H1 (cell line): ENCODE measurements around the gene CEACAM1. TPM values are rescaled to one million over a fixed set of nuclear protein-coding genes. Genes with fewer than 3 reads are reported as not detected.

Source experiments
- CTCF ChIA-PET: fragments of 300-600 bp; sonication (Branson Sonifier 250); formaldehyde crosslinking; loops from one replicate; lab custom pipeline; 2021; ENCODE audit not compliant: partially characterized antibody; lab: Charles Lee
- POLR2A ChIA-PET: fragments of 300-600 bp; sonication (Branson Sonifier 250); formaldehyde crosslinking; loops from one replicate; lab custom pipeline; 2021; ENCODE audit warnings: inconsistent platforms; ENCODE audit not compliant: partially characterized antibody; lab: Charles Lee
- DNase-seq, 2 experiments: peaks; one replicate each; pipeline versions ENCODE4 v3.0.0 to v3.0.0-alpha.2; 2010 to 2022; ENCODE audit warnings: low spot score in 2 of 2, low read depth in 1 of 2, mixed read lengths in 1 of 2
- FAIRE-seq: peaks from 2 replicates; lab custom pipeline; 2011; peaks lifted over from hg19 to GRCh38; lab: Jason Lieb, UNC
- H2AFZ ChIP-seq: 2 replicates; pipeline ENCODE4 v1.8.1; 2012; ENCODE audit warnings: low read length, inconsistent platforms
- H2AK5ac ChIP-seq: 2 replicates; pipeline ENCODE4 v1.6.1; 2013; ENCODE audit warnings: low read depth, low read length
- H2BK120ac ChIP-seq: replicated peaks from 2 replicates; pipeline ENCODE3; 2013; ENCODE audit warnings: low read depth, low read length, inconsistent platforms
- H2BK12ac ChIP-seq: 2 replicates; pipeline ENCODE4 v1.6.1; 2013; ENCODE audit warnings: low read depth, low read length
- H2BK15ac ChIP-seq: 2 replicates; pipeline ENCODE4 v1.6.1; 2013; ENCODE audit warnings: low read length
- H2BK20ac ChIP-seq: 2 replicates; pipeline ENCODE4 v1.6.1; 2013; ENCODE audit warnings: low read length
- H2BK5ac ChIP-seq: 2 replicates; pipeline ENCODE4 v1.6.1; 2013; ENCODE audit warnings: low read depth, low read length
- H3K14ac ChIP-seq: 2 replicates; pipeline ENCODE4 v1.6.1; 2013; ENCODE audit warnings: inconsistent platforms; ENCODE audit not compliant: insufficient read length
- H3K18ac ChIP-seq: 2 replicates; pipeline ENCODE4 v1.6.1; 2013; ENCODE audit warnings: low read length; ENCODE audit errors: extremely low read depth
- H3K23ac ChIP-seq: 2 replicates; pipeline ENCODE4 v1.6.1; 2013; ENCODE audit warnings: inconsistent platforms; ENCODE audit not compliant: insufficient read length
- H3K23me2 ChIP-seq: 2 replicates; pipeline ENCODE4 v1.6.1; 2013; ENCODE audit warnings: low read depth, low read length
- H3K27ac ChIP-seq: 2 replicates; pipeline ENCODE4 v1.6.1; 2011; ENCODE audit warnings: low read depth, low read length, inconsistent platforms
- H3K27me3 ChIP-seq, 4 experiments: replicated peaks in 1 of 4; 1 replicate in 1 of 4; 2 replicates in 3 of 4; pipeline versions ENCODE4 v1.6.1 to v1.8.1; 2011 to 2013; ENCODE audit warnings: low read length in 3 of 4, mild to moderate bottlenecking in 3 of 4, inconsistent platforms in 2 of 4, mixed read lengths in 2 of 4, moderate library complexity in 1 of 4; ENCODE audit not compliant: control insufficient read depth in 3 of 4, insufficient read depth in 3 of 4; ENCODE audit errors: extremely low read depth in 1 of 4
- H3K36me3 ChIP-seq, 4 experiments: 2 replicates each; pipeline versions ENCODE4 v1.6.1 to v1.8.1; 2011 to 2013; ENCODE audit warnings: mild to moderate bottlenecking in 4 of 4, low read length in 3 of 4, moderate library complexity in 2 of 4, control low read depth in 1 of 4, inconsistent platforms in 1 of 4; ENCODE audit not compliant: insufficient read depth in 4 of 4, control insufficient read depth in 2 of 4
- H3K4ac ChIP-seq: replicated peaks from 2 replicates; pipeline ENCODE3; 2013; ENCODE audit warnings: low read length, low read depth, mixed read lengths, inconsistent platforms; ENCODE audit not compliant: insufficient read length
- H3K4me1 ChIP-seq, 4 experiments: replicated peaks in 1 of 4; 1 replicate in 1 of 4; 2 replicates in 3 of 4; pipeline versions ENCODE4 v1.6.1 to v1.8.1; 2011 to 2013; ENCODE audit warnings: low read length in 3 of 4, inconsistent platforms in 2 of 4, mixed read lengths in 1 of 4; ENCODE audit not compliant: insufficient read depth in 4 of 4, control insufficient read depth in 3 of 4
- H3K4me2 ChIP-seq, 2 experiments: 2 replicates each; pipeline versions ENCODE4 v1.6.1 to v1.8.1; 2011 to 2013; ENCODE audit warnings: low read depth in 2 of 2, low read length in 2 of 2, control low read depth in 1 of 2, inconsistent platforms in 1 of 2, mild to moderate bottlenecking in 1 of 2; ENCODE audit not compliant: insufficient read depth in 1 of 2
- H3K4me3 ChIP-seq, 4 experiments: fragments of 200-600, 300-600 bp in 1 of 4; sonication (generic), shearing (Covaris generic), sonication (Bioruptor Twin) in 1 of 4; 2 replicates each; pipeline versions ENCODE4 v1.5.1 to v1.8.1; 2011 to 2016; ENCODE audit warnings: low read length in 4 of 4, low read depth in 3 of 4, control low read depth in 2 of 4, inconsistent platforms in 2 of 4, mild to moderate bottlenecking in 2 of 4, mixed read lengths in 1 of 4, moderate library complexity in 1 of 4; ENCODE audit not compliant: insufficient read depth in 2 of 4; ENCODE audit errors: extremely low read depth in 1 of 4
- H3K56ac ChIP-seq: replicated peaks from 2 replicates; pipeline ENCODE3; 2013; ENCODE audit warnings: low read depth, mild to moderate bottlenecking, mixed read lengths, low read length, inconsistent platforms; ENCODE audit not compliant: insufficient read length
- H3K79me1 ChIP-seq: 2 replicates; pipeline ENCODE4 v1.6.1; 2013; ENCODE audit warnings: low read depth, low read length, control low read depth
- H3K79me2 ChIP-seq, 2 experiments: 2 replicates each; pipeline versions ENCODE4 v1.6.1 to v1.8.1; 2012 to 2013; ENCODE audit warnings: low read length in 2 of 2, mild to moderate bottlenecking in 2 of 2, inconsistent platforms in 1 of 2; ENCODE audit not compliant: insufficient read depth in 2 of 2, control insufficient read depth in 1 of 2
- H3K9ac ChIP-seq, 4 experiments: replicated peaks in 1 of 4; 1 replicate in 1 of 4; 2 replicates in 3 of 4; pipeline versions ENCODE4 v1.6.1 to v1.8.1; 2011 to 2013; ENCODE audit warnings: low read depth in 3 of 4, low read length in 3 of 4, control low read depth in 2 of 4, mild to moderate bottlenecking in 2 of 4, moderate library complexity in 2 of 4, inconsistent platforms in 1 of 4; ENCODE audit errors: extremely low read depth in 1 of 4
- H3K9me3 ChIP-seq, 2 experiments: 2 replicates each; pipeline versions ENCODE4 v1.6.1 to v1.8.1; 2012 to 2013; ENCODE audit warnings: mild to moderate bottlenecking in 2 of 2, moderate library complexity in 2 of 2, control low read depth in 1 of 2, inconsistent platforms in 1 of 2, low read depth in 1 of 2, low read length in 1 of 2, mixed read lengths in 1 of 2; ENCODE audit not compliant: insufficient read depth in 2 of 2
- H4K20me1 ChIP-seq, 2 experiments: replicated peaks in 1 of 2; 2 replicates each; pipeline versions ENCODE3 to v1.8.1; 2011 to 2013; ENCODE audit warnings: inconsistent platforms in 2 of 2, low read length in 2 of 2, mild to moderate bottlenecking in 1 of 2; ENCODE audit not compliant: insufficient read depth in 2 of 2, control insufficient read depth in 1 of 2
- H4K5ac ChIP-seq: 2 replicates; pipeline ENCODE4 v1.6.1; 2013; ENCODE audit warnings: low read length, low read depth, mixed read lengths, inconsistent platforms; ENCODE audit not compliant: insufficient read length
- H4K8ac ChIP-seq: 2 replicates; pipeline ENCODE4 v1.8.0; 2013; ENCODE audit warnings: mild to moderate bottlenecking, moderate library complexity, low read length, inconsistent platforms; ENCODE audit not compliant: insufficient read depth; ENCODE audit errors: extremely low read depth
- H4K91ac ChIP-seq: replicated peaks from 2 replicates; pipeline ENCODE3; 2013; ENCODE audit warnings: low read length, mixed read lengths, inconsistent platforms; ENCODE audit not compliant: insufficient read length
- CBX5 ChIP-seq: fragments of 300-800, 300-1000 bp; sonication (generic); IDR thresholded peaks from 2 replicates; pipeline ENCODE4 v1.7.1; 2016; ENCODE audit warnings: antibody characterized with exemption, low read length, low read depth
- EGR1 ChIP-seq: IDR thresholded peaks from 2 replicates; pipeline ENCODE4 v1.6.1; 2011; ENCODE audit warnings: low read depth, low read length, borderline replicate concordance
- JUN ChIP-seq: IDR thresholded peaks from 2 replicates; pipeline ENCODE4 v1.6.1; 2011; ENCODE audit warnings: low read depth, mild to moderate bottlenecking, improper control_type of control experiment, low read length
- MAFK ChIP-seq: IDR thresholded peaks from 2 replicates; pipeline ENCODE4 v1.6.1; 2012; ENCODE audit warnings: low read depth, mild to moderate bottlenecking, improper control_type of control experiment, low read length
- POLR2A ChIP-seq, 2 experiments: IDR thresholded peaks; 1 replicate in 1 of 2; 2 replicates in 1 of 2; pipeline ENCODE4 v1.6.1; 2011; ENCODE audit warnings: low read depth in 2 of 2, low read length in 2 of 2, mild to moderate bottlenecking in 2 of 2; ENCODE audit errors: control extremely low read depth in 1 of 2
- RFX5 ChIP-seq: IDR thresholded peaks from 2 replicates; pipeline ENCODE4 v1.6.1; 2011; ENCODE audit warnings: low read depth, low read length, improper control_type of control experiment, borderline replicate concordance
- RXRA ChIP-seq: IDR thresholded peaks from 2 replicates; pipeline ENCODE4 v1.6.1; 2011; ENCODE audit warnings: low read depth, mild to moderate bottlenecking, low read length, moderate library complexity; ENCODE audit not compliant: insufficient read depth
- SIRT6 ChIP-seq: IDR thresholded peaks from one replicate; pipeline ENCODE4 v1.7.1; 2012; ENCODE audit warnings: low read length, inconsistent platforms
- SP1 ChIP-seq: IDR thresholded peaks from 2 replicates; pipeline ENCODE4 v1.6.1; 2011; ENCODE audit warnings: low read depth, low read length
- SRF ChIP-seq: IDR thresholded peaks from 2 replicates; pipeline ENCODE4 v1.6.1; 2011; ENCODE audit warnings: mild to moderate bottlenecking, low read depth, low read length, moderate library complexity
- TCF12 ChIP-seq: IDR thresholded peaks from 2 replicates; pipeline ENCODE4 v1.6.1; 2011; ENCODE audit warnings: low read depth, mild to moderate bottlenecking, low read length
- TEAD4 ChIP-seq: IDR thresholded peaks from 2 replicates; pipeline ENCODE4 v1.6.1; 2012; ENCODE audit warnings: low read depth, low read length, inconsistent platforms, mixed read lengths
- YY1 ChIP-seq: IDR thresholded peaks from 2 replicates; pipeline ENCODE4 v1.6.1; 2011; ENCODE audit warnings: low read depth, mild to moderate bottlenecking, low read length
- WGBS, 2 experiments: shearing (Covaris generic) in 1 of 2; methylation state at CpG; one replicate each; pipeline versions ENCODE4 v1.1.6 to v1.1.7; 2013 to 2015; ENCODE audit warnings: low lambda C conversion rate in 2 of 2, mixed read lengths in 2 of 2, inconsistent platforms in 1 of 2, low coverage in 1 of 2, missing lambda C conversion rate in 1 of 2; ENCODE audit not compliant: insufficient replicate concordance in 2 of 2, insufficient coverage in 1 of 2, insufficient read length in 1 of 2; ENCODE audit errors: extremely low coverage in 1 of 2, missing lambda C conversion rate in 1 of 2; 5-methylcytosine and 5-hydroxymethylcytosine counted together
- polyA plus RNA-seq, 7 experiments: library from polyadenylated mRNA; depleted of rRNA in 3 of 7; stranded (reverse) in 5 of 7; unstranded in 2 of 7; fragments of >200 nt in 5 of 7; fragments of 200-250 nt in 2 of 7; gene quantifications; 1 replicate in 5 of 7; 2 replicates in 1 of 7; 4 replicates in 1 of 7; pipeline versions ENCODE4 v1.2.1 to v1.2.3, GENCODE V29; 2011 to 2013; ENCODE audit warnings: missing spikeins in 2 of 7, mixed read lengths in 2 of 7
- total RNA-seq: library from RNA; stranded (reverse); fragmentation: NEBNext Ultra II Directional; extraction: Animal tissue kit (Norgen Biotek cat#: 25700); gene quantifications from 2 replicates; pipeline ENCODE4 v1.2.1, GENCODE V29; 2021
- TF ChIP-seq, protein P1 (sequence below), 3 experiments: IDR thresholded peaks; 1 replicate in 2 of 3; 2 replicates in 1 of 3; pipeline versions ENCODE4 v1.5.1 to v1.6.1; 2011; ENCODE audit warnings: low read length in 3 of 3, mild to moderate bottlenecking in 3 of 3, inconsistent platforms in 2 of 3, low read depth in 1 of 3, moderate library complexity in 1 of 3; ENCODE audit not compliant: insufficient read depth in 1 of 3; ENCODE audit errors: control extremely low read depth in 1 of 3

Gene CEACAM1
- total and polyA plus RNA-seq, 2 of the 8 experiments (the other 6 are each of a cell fraction or from before 2014, with no cell fraction given), result 1.8 to 3.6 TPM

DNA sequence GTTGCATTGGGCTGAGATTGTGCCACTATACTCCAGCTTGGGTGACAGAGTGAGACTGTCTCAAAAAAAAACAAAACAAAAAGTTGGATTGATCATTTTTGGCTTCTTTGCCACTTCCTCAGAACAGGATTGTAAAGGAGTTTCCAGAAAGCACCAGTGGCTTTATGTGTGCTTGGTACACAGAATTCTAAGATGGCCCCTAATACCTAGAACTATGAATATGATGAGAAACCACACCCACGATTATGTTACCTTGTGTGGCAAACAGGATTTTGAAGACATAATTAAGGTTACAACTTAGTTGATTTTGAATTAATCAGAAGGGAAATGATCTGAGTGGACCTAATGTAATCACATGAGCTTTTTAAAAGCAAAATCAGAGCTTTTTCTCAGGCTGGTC, 26.5 kb downstream of the CEACAM1 start:
- Histone ChIP-seq H4K5ac (no peak overlapping the region), H2BK20ac (no peak overlapping the region), H3K79me1 (no peaks in the 10 kb centered on the region), H3K27ac (no peak overlapping the region), H3K14ac (no peak overlapping the region), H2BK12ac (no peak overlapping the region), H2BK15ac (no peak overlapping the region), H3K4me2 (no peak overlapping the region), H2BK120ac (no peak overlapping the region), H2BK5ac (no peak overlapping the region), H3K27me3 (no peaks in the 10 kb centered on the region; a peak in 2 of 7 replicates), H3K23me2 (peaks cover 2% of the 10 kb centered on the region; the same call in 1 of the 2 replicates), H3K56ac (no peak overlapping the region), H3K18ac (no peak overlapping the region), H2AK5ac (no peak overlapping the region), H3K79me2 (no peaks in the 10 kb centered on the region), H3K4ac (no peak overlapping the region), H2AFZ (no peak overlapping the region), H3K4me1 (peaks cover 2 to 11% (median 4%) of the 10 kb centered on the region in 4 experiments; a peak in 6 of 7 replicates), H3K4me3 (no peak overlapping the region), H4K91ac (no peak overlapping the region), H4K8ac (no peak overlapping the region)
- 83% methylated on average over 1 of the region's 1 CpG; no CpG with 5 or more reads in 1 of the 2 experiments for WGBS, 2 experiments
- POLR2A ChIA-PET, result no interaction called here
- no peak for FAIRE-seq
- DNase-seq, result no peak
- CTCF ChIA-PET, result interaction anchor here (1.0 to 2.2 kb wide), 3 partner anchors 27 to 62 kb away, joined by 3 to 12 read pairs (median 5); partner anchors contain the start of gene CEACAM1
- no peak for TF ChIP-seq TEAD4
- no peak for TF ChIP-seq RFX5
- no peak for TF ChIP-seq JUN
- TF ChIP-seq, protein P1, sequence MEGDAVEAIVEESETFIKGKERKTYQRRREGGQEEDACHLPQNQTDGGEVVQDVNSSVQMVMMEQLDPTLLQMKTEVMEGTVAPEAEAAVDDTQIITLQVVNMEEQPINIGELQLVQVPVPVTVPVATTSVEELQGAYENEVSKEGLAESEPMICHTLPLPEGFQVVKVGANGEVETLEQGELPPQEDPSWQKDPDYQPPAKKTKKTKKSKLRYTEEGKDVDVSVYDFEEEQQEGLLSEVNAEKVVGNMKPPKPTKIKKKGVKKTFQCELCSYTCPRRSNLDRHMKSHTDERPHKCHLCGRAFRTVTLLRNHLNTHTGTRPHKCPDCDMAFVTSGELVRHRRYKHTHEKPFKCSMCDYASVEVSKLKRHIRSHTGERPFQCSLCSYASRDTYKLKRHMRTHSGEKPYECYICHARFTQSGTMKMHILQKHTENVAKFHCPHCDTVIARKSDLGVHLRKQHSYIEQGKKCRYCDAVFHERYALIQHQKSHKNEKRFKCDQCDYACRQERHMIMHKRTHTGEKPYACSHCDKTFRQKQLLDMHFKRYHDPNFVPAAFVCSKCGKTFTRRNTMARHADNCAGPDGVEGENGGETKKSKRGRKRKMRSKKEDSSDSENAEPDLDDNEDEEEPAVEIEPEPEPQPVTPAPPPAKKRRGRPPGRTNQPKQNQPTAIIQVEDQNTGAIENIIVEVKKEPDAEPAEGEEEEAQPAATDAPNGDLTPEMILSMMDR (IDR thresholded peaks at IDR 0.05; ENCODE audit: control extremely low read depth in 1 of 3, insufficient read depth in 1 of 3, low read depth in 1 of 3, low read length in 3 of 3), result no peak
- TF ChIP-seq POLR2A (IDR thresholded peaks at IDR 0.05; ENCODE audit: control extremely low read depth in 1 of 2, low read depth in 2 of 2, low read length in 2 of 2), result no peak
- no peak for TF ChIP-seq RXRA
- TF ChIP-seq CBX5, result no peak
- no peak for TF ChIP-seq SIRT6
- no peak for TF ChIP-seq MAFK
- TF ChIP-seq EGR1, result no peak
- TF ChIP-seq YY1, result no peak
- no peak for TF ChIP-seq SP1
- no peak for TF ChIP-seq SRF
- TF ChIP-seq TCF12, result no peak
- TF ChIP-seq, all 59 proteins: peak for 0
- Histone ChIP-seq H3K9me3 (no peaks in the 10 kb centered on the region), H3K9ac (no peak overlapping the region), H3K23ac (no peak overlapping the region), H4K20me1 (no peaks in the 10 kb centered on the region), H3K36me3 (no peaks in the 10 kb centered on the region)
